Adrenal gland (tissue), 12 donors: ENCODE measurements around the gene PPFIA4. TPM values are rescaled to one million over a fixed set of nuclear protein-coding genes. Genes with fewer than 3 reads are reported as not detected.

ENCODE experiments used
- DNase-seq, 7 donors: peaks; one replicate each; pipeline ENCODE4 v3.0.0-alpha.2; 2019 to 2020
- H3K27ac ChIP-seq, 5 donors: fragments of 200-600 bp; sonication (generic) in 4 of 5; 1 replicate in 3 of 5; 2 replicates in 2 of 5; pipeline versions ENCODE4 v1.5.1 to v1.8.0; 2016 to 2020; ENCODE audit warnings: mild to moderate bottlenecking in 1 of 5
- H3K27me3 ChIP-seq: fragments of 200-600 bp; 2 replicates; pipeline ENCODE4 v1.8.0; 2021
- H3K36me3 ChIP-seq, 2 donors: fragments of 200-600 bp; replicated peaks in 1 of 2; 1 replicate in 1 of 2; 2 replicates in 1 of 2; pipeline versions ENCODE4 v1.5.1 to v1.8.0; 2018 to 2022
- H3K4me1 ChIP-seq, 2 donors: fragments of 200-600 bp; replicated peaks in 1 of 2; 1 replicate in 1 of 2; 2 replicates in 1 of 2; pipeline versions ENCODE4 v1.5.1 to v1.8.0; 2018 to 2021
- H3K4me3 ChIP-seq, 4 donors: fragments of 200-600 bp; sonication (generic) in 3 of 4; one replicate each; pipeline ENCODE4 v1.5.1; 2016 to 2018
- H3K9me3 ChIP-seq, 3 donors: fragments of 200-600 bp; sonication (generic) in 1 of 3; replicated peaks in 1 of 3; 1 replicate in 2 of 3; 2 replicates in 1 of 3; pipeline versions ENCODE4 v1.5.1 to v1.8.0; 2016 to 2021
- POLR2A ChIP-seq, 2 donors: fragments of 450-650 bp; IDR thresholded peaks; one replicate each; pipeline ENCODE4 v1.6.1; 2017; ENCODE audit warnings: antibody characterized with exemption in 2 of 2, mild to moderate bottlenecking in 2 of 2, moderate library complexity in 1 of 2
- WGBS, 4 donors: extraction: QIAGEN DNeasy Blood & Tissue Kit in 2 of 4; methylation state at CpG; one replicate each; pipeline versions ENCODE4 v1.1.5 to v1.1.7; 2013 to 2017; 5-methylcytosine and 5-hydroxymethylcytosine counted together
- intact Hi-C, 2 donors: fragments of 100-400 bp; cut with DNase I; formaldehyde crosslinking; loops; one replicate each; pipeline versions ENCODE4 v1.14.1 to v1.15.0; 2022 to 2023
- polyA plus RNA-seq, 3 donors: library from polyadenylated mRNA; stranded (reverse); fragments of 200-250 nt in 2 of 3; fragments of 350-450 nt in 1 of 3; fragmentation: Illumina TruSeq in 1 of 3; extraction: RNeasy Lipid Tissue Mini Kit (QIAGEN cat#74804) in 1 of 3; gene quantifications; one replicate each; pipeline ENCODE4 v1.2.3, GENCODE V29; 2013 to 2014
- total RNA-seq, 9 donors: library from RNA; depleted of rRNA in 4 of 9; stranded (reverse); fragments of >200 nt in 4 of 9; fragments of 120-200 nt in 1 of 9; fragmentation: NEBNext Ultra II Directional in 1 of 9; extraction: Animal tissue kit (Norgen Biotek cat#: 25700) in 1 of 9; gene quantifications; one replicate each; pipeline versions ENCODE4 v1.1.0 to v1.2.4, GENCODE V29; 2013 to 2023
- TF ChIP-seq, protein P1 (sequence below), 6 experiments: fragments of 450-650 bp in 4 of 6; fragments of 200-600 bp in 2 of 6; sonication (generic) in 1 of 6; IDR thresholded peaks; 1 replicate in 5 of 6; 2 replicates in 1 of 6; pipeline versions ENCODE4 v1.5.1 to v1.8.0; 2016 to 2021; ENCODE audit warnings: antibody characterized with exemption in 6 of 6, mild to moderate bottlenecking in 2 of 6, moderate library complexity in 1 of 6
- donor health status: healthy with polysubstance abuse.
- donor health status: Bipolar disorder and iron deficiency.
- donor health status: DM: yes; HTN: yes; CAD: no.
- donor health status: DM: no; HTN: no; CAD: no.
- donor health status: DM: no; HTN: no; CAD: no.
- donor health status: DM: yes; HTN: yes; CAD: no.

Gene PPFIA4
- total and polyA plus RNA-seq, 12 donors, result 0.12 to 2.9 (median 0.48) TPM

DNA sequence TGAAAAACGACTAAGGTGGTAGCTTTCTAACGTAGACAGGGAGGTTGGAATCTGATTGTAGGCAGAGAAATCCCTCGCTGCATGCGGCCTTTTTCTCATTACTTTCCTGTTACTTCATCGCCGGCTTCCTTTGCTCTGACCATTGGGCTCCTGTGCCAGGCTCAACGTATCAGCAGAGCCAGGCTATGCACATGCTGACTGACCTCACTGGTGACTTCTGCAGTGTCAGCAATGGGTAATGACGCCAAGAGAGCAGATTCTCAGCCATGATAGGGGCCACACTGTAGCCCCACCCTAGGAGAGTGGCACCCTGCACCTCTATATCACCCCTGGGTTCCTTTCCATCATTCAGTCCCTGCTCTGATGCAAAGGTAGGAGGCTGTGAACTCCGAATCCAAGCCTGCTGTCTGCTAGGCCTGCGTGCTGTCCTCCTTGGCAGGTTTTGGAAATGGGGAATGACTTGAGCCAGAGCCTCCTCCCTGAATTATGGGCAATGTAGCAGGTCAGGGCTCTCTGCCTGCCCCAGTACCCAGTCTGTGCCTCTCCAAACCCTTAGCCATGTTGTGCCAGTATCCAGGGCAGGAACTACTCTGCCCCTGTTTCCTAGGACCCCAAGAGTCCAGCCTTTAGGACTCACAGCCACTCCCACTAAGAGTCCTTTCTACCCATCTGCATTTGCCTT, 11.4 kb downstream of the PPFIA4 start:
- TF ChIP-seq POLR2A (IDR thresholded peaks at IDR 0.05), result no peak
- TF ChIP-seq, protein P1, sequence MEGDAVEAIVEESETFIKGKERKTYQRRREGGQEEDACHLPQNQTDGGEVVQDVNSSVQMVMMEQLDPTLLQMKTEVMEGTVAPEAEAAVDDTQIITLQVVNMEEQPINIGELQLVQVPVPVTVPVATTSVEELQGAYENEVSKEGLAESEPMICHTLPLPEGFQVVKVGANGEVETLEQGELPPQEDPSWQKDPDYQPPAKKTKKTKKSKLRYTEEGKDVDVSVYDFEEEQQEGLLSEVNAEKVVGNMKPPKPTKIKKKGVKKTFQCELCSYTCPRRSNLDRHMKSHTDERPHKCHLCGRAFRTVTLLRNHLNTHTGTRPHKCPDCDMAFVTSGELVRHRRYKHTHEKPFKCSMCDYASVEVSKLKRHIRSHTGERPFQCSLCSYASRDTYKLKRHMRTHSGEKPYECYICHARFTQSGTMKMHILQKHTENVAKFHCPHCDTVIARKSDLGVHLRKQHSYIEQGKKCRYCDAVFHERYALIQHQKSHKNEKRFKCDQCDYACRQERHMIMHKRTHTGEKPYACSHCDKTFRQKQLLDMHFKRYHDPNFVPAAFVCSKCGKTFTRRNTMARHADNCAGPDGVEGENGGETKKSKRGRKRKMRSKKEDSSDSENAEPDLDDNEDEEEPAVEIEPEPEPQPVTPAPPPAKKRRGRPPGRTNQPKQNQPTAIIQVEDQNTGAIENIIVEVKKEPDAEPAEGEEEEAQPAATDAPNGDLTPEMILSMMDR (IDR thresholded peaks at IDR 0.05), result no peak
- no peak overlapping the region for H3K27ac ChIP-seq
- H3K4me1 ChIP-seq, result no peaks in the 10 kb centered on the region
- H3K4me3 ChIP-seq, result no peak overlapping the region
- no peaks in the 10 kb centered on the region for H3K36me3 ChIP-seq
- 70 to 82% (median 77%) methylated on average over 7 to 10 of the region's 10 CpGs for WGBS, 4 donors
- H3K9me3 ChIP-seq, result no peaks in the 10 kb centered on the region
- intact Hi-C loops, result loop anchor here (2.0 to 5.0 kb wide), 2 partner anchors 179 to 180 kb away; no protein-coding TSS in a partner anchor
- DNase-seq, result no peak
- peaks cover 4% of the 10 kb centered on the region for H3K27me3 ChIP-seq

DNA sequence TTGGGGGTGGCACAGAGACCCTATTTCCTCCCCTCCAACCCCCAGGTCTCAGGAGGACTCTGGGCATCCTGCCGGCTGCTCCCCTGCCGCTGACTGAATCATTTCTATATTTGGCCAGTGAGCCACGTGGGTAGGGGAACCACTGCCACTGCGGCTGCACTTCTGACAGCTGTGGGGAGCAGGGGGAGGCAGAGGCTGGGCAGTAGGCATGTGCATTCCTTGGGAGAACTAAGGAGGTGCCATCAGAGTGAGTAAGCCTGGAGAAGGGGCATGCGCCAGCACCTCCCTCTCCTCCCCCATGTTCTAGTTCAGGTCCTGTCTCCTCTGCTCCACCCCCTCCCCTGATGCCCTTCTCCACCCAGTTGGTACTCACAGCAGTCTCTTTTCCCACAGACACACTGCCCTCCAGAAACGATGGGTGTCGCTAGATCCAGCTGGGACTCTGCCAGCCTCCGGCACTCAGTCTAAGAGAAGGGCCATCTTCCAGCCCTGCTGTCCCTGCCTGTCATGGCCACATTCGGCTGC, 12.0 kb downstream of the PPFIA4 start:
- intact Hi-C loops, result loop anchor here (2.0 to 5.0 kb wide), 2 partner anchors 179 kb away; no protein-coding TSS in a partner anchor
- 24 to 42% (median 30%) methylated on average over 5 to 9 of the region's 9 CpGs for WGBS, 4 donors
- Histone ChIP-seq H3K4me3 (no peak overlapping the region), H3K36me3 (no peaks in the 10 kb centered on the region), H3K4me1 (no peaks in the 10 kb centered on the region), H3K9me3 (no peaks in the 10 kb centered on the region), H3K27me3 (peaks cover 4% of the 10 kb centered on the region), H3K27ac (no peak overlapping the region)
- DNase-seq, result peak in 5 of 7 donors; percentile 28 to 54 (median 47)
- no peak for TF ChIP-seq POLR2A (IDR thresholded peaks at IDR 0.05)
- TF ChIP-seq, protein P1 (IDR thresholded peaks at IDR 0.05), result no peak

GRCh38 chr1:203038891-203039608, 12.8 kb downstream of the PPFIA4 start:
- 46 to 58% (median 50%) methylated on average over 19 to 22 of the region's 22 CpGs for WGBS, 4 donors
- no peak for TF ChIP-seq POLR2A (IDR thresholded peaks at IDR 0.05)
- TF ChIP-seq, protein P1 (IDR thresholded peaks at IDR 0.05), result peak; percentile 76 to 95 (median 90)
- no peak overlapping the region for H3K27ac ChIP-seq
- DNase-seq, result peak; percentile 66 to 90 (median 77)
- H3K36me3 ChIP-seq, result no peaks in the 10 kb centered on the region
- H3K27me3 ChIP-seq, result peaks cover 6% of the 10 kb centered on the region
- H3K4me3 ChIP-seq, result no peak overlapping the region
- intact Hi-C loops, result loop anchor here (2.0 to 5.0 kb wide), 2 partner anchors 178 kb away; no protein-coding TSS in a partner anchor
- no peaks in the 10 kb centered on the region for H3K4me1 ChIP-seq
- no peaks in the 10 kb centered on the region for H3K9me3 ChIP-seq
